GM13976 (cell line): ENCODE data around the gene CXCL14.
"Not testable (repeated sequence)": the region's sequence is repeated elsewhere in the genome, so short reads cannot be mapped to it uniquely, and the experiment has no call there.

Experiments used
- DNase-seq: peaks from one replicate; pipeline ENCODE4 v3.0.0; 2012; ENCODE audit warnings: low spot score
- CTCF ChIP-seq: IDR thresholded peaks from 2 replicates; pipeline ENCODE4 v1.5.1; 2012; ENCODE audit warnings: borderline replicate concordance, mild to moderate bottlenecking; ENCODE audit not compliant: insufficient read depth; ENCODE audit errors: extremely low read depth, missing control alignments, control extremely low read depth
- in situ Hi-C: fragments of 300-500 bp; cut with MboI; formaldehyde crosslinking; loops from one replicate; pipeline ENCODE4 v1.12.0; 2022; ENCODE audit warnings: low sequenced_read_pairs, mixed read lengths, inconsistent platforms; ENCODE audit not compliant: unreplicated experiment

Gene CXCL14

DNA sequence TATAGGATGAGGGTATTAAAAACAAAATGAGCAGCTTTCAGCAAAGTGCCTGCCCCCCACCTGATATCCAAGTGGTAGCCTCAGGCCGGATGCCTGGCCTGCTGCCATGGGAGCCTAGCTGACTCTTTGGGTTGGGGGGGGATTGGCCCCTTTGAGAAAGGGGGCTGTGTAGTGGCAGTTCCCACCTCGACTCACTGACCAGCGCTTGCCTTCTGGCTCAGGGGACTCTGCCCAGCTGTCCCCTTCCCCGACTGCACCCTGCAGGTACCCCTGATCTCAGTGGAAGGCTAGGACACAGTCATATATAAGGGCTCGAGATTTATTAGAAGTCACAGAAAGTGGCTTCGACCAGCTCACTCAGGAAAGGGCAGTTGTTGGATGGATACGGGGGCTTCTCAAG is 41.5 kb downstream of the CXCL14 start:
- in situ Hi-C loops, result no loop called here
- TF ChIP-seq CTCF, result no peak
- DNase-seq, result peak; percentile 18

GRCh38 chr5:135535820-135536801 is 42.7 kb downstream of the CXCL14 start, which contains the start of gene NEUROG1:
TSS of gene NEUROG1 (minus strand) at chr5:135535964. CDS start at chr5:135535690, 274 bp downstream.
- TF ChIP-seq CTCF, result no peak

DNA sequence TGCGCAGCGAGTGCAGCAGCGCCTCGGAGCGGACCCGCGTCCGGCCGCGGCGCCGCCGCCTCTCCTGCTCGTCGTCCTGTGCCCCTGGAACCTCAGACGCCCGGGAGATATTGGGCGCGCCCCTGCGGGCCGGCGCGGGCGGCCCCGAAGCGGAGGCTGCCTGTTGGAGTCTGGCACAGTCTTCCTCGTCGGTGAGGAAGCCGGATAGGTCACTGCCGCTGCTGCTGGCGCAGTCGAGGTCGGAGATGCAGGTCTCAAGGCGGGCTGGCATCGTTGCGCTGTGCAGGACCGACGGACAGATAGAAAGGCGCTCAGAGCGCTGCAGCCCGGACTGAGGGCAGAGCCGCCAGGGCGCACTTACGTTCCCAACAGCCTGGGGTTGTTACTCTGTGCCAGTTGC is 43.4 kb downstream of the CXCL14 start:
- in situ Hi-C loops, result no loop called here
- DNase-seq, result no peak
- TF ChIP-seq CTCF, result no peak

More at GRCh38 chr5:135535820-135536801, 42.7 kb downstream of the CXCL14 start, which contains the start of gene NEUROG1:
- DNase-seq, result no peak
- in situ Hi-C loops, result no loop called here

DNA sequence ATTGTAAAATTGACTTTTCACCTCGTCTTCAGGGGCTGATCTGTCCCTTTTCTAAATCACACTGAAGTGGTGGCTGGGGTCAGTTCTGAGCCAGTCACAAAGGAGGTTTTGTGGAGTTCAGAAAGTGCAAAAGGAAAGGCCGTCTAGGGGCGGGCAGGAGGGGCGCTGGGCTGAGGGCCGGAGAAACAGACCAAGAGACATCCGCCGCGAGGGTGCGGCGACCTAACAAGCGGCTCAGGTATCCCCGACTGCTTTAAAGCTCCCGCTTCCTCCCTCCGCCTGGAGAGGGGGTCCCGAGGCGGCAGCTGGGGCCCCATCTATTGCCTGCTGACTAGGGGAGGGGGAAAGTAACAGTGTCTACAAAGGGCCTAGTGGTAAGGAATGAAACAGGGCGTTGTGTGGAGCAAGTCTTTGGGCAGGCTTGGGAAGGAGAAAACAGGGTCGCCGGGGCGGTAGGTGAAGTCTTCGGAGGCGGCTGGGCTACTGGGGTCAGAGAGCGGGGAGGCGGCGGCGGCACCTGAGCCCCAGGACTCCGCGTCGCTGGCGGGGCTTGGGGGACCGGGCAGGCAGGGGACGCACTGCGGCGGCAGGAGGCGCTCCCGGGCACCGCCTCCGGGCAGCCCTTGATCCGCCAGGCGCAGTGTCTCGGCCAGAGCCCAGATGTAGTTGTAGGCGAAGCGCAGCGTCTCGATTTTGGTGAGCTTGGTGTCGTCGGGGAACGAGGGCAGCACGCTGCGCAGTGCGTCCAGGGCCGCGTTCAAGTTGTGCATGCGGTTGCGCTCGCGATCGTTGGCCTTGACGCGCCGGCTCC is 44.0 kb downstream of the CXCL14 start:
- in situ Hi-C loops, result no loop called here
- TF ChIP-seq CTCF, result no peak
- DNase-seq, result peak; percentile 37

GRCh38 chr5:135533794-135534193 is 45.0 kb downstream of the CXCL14 start:
- no peak for DNase-seq
- no peak for TF ChIP-seq CTCF
- in situ Hi-C loops, result no loop called here

DNA sequence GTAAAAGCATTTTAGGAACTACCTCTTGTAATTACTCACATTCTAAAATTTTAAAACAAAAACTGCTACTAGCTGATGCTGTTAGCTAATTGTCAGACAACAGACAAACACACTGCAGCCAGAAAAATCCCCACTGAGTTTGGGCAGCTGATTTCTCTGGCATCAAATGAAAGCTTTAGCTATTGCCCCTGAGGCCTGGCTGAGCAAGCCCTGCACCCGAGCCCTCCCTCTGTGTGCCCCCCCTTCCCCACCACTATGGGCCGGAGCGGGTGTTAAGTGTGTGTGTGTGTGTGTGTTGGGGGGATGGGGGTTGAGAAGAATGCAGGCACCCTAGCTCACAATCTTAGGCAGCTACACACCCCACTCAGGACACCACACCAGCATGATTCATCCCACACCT is 45.5 kb downstream of the CXCL14 start:
- TF ChIP-seq CTCF, result no peak
- in situ Hi-C loops, result no loop called here
- DNase-seq, result no peak

- in situ Hi-C loops, DNase-seq: not testable (repeated sequence)
These were observed 49.2 kb downstream of the CXCL14 start for GRCh38 chr5:135529576-135529975.
